Heart left ventricle (tissue), 13 donors: ENCODE measurements around the gene PTPDC1.

Experiments used
- CTCF ChIP-seq, 12 donors: fragments of 200-600 bp; sonication (generic) in 4 of 12; IDR thresholded peaks; one replicate each; pipeline versions ENCODE4 v1.5.0 to v1.8.0; 2018 to 2022; ENCODE audit warnings: antibody characterized with exemption in 12 of 12, mild to moderate bottlenecking in 5 of 12
- POLR2A ChIP-seq, 2 donors: fragments of 450-650 bp; IDR thresholded peaks; one replicate each; pipeline ENCODE4 v1.6.1; 2017; ENCODE audit warnings: antibody characterized with exemption in 2 of 2, mild to moderate bottlenecking in 2 of 2, moderate library complexity in 2 of 2
- donor health status: ischemic (EF 13 %, LVEDD 7.1; RV severe dilation, severe dysfunction).
- donor health status: DM: no; HTN: yes; CAD: no.
- donor health status: DM: no; HTN: no; CAD: no.
- donor health status: ischemic (EF 25% LVEDD 6.9; RV normal size, moderate dysfunction).
- donor health status: ischemic (EF 25% LVEDD 5.7; RV mildly dilated, moderate dysfunction).
- donor health status: ischemic (EF 35%, LVEDD 5.7; RV mildly dilated, moderate dysfunction).
- donor health status: nonischemic (EF 11% LVEDD 7.7; RV severe dilation, severe dysfunction).
- donor health status: DM: yes; HTN: yes; CAD: no.
- donor health status: PGD.
- donor health status: ischemic (EF 29% LVEDD 5.4; RV normal size, mild dysfunction).
- donor health status: nonischemic (EF 23%, LVEDD 6.1; RV moderate dilation, normal function).

DNA sequence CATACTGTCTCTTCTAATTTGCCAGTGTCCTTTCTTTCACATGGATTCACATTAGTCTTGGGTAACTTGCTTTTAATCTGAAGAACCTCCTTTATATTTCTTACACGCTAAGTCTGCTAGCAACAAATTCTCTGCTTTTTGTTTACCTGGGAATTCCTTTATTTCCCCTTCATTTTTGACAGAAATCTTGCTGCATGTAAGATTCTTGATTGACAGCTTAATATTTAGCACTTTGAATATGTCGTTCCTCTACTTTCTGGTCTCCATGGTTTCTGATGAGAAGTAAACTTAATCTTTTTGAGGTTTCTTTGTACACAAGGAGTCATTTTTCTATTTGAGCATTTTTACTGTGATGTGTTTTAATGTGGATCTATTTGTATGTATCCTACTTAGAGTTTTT, 6.2 kb upstream of the PTPDC1 start:
- TF ChIP-seq CTCF (IDR thresholded peaks at IDR 0.05) (no peak), POLR2A (IDR thresholded peaks at IDR 0.05) (no peak)
